ENCODE results near the gene RPS27.
"Not testable (repeated sequence)": the region's sequence is repeated elsewhere in the genome, so short reads cannot be mapped to it uniquely, and the experiment has no call there.

RPS27 gene

GRCh38 chr1:153985941-153986761, 4.4 kb upstream of the RPS27 start, which contains the start of gene RAB13:
Gene RAB13, minus strand, starts transcription at chr1:153986339. Its CDS starts 103 bp downstream, at chr1:153986236.
- peak; percentile 83 for DNase-seq (ENCODE audit: low read depth)

GRCh38 chr1:153987621-153988020, 2.9 kb upstream of the RPS27 start:
- no peak for DNase-seq (ENCODE audit: low read depth)

GRCh38 chr1:153991151-153991630, 629 bp downstream of the RPS27 start:
- DNase-seq (ENCODE audit: low read depth) = peak; percentile 49

- DNase-seq (ENCODE audit: low read depth) = no peak
Observed at GRCh38 chr1:153991806-153992205, 1.2 kb downstream of the RPS27 start.

GRCh38 chr1:153995202-153995601, 4.6 kb downstream of the RPS27 start:
- no peak for DNase-seq (ENCODE audit: low read depth)

- no peak for DNase-seq (ENCODE audit: low read depth)
Observed at GRCh38 chr1:153995640-153996039, 5.1 kb downstream of the RPS27 start.

- DNase-seq (ENCODE audit: low read depth) = not testable (repeated sequence)
Observed at GRCh38 chr1:153996882-153997281, 6.3 kb downstream of the RPS27 start.

- DNase-seq (ENCODE audit: low read depth) = no peak
Observed at GRCh38 chr1:154000420-154000819, 9.9 kb downstream of the RPS27 start.

GRCh38 chr1:154006136-154006535, 15.6 kb downstream of the RPS27 start:
- peak; percentile 15 for DNase-seq (ENCODE audit: low read depth)

GRCh38 chr1:154012129-154012528, 21.6 kb downstream of the RPS27 start:
- DNase-seq (ENCODE audit: low read depth) = no peak

- DNase-seq (ENCODE audit: low read depth) = not testable (repeated sequence)
Observed at GRCh38 chr1:154012543-154012942, 22.0 kb downstream of the RPS27 start.

GRCh38 chr1:154014154-154014907, 23.8 kb downstream of the RPS27 start:
- peak; percentile 64 for DNase-seq (ENCODE audit: low read depth)

GRCh38 chr1:154019269-154019668, 28.7 kb downstream of the RPS27 start:
- DNase-seq (ENCODE audit: low read depth) = no peak

GRCh38 chr1:154019940-154020339, 29.4 kb downstream of the RPS27 start:
- DNase-seq (ENCODE audit: low read depth) = no peak

- not testable (repeated sequence) for DNase-seq (ENCODE audit: low read depth)
Observed at GRCh38 chr1:154033697-154034096, 43.1 kb downstream of the RPS27 start.
